Thyroid gland (tissue), 4 donors: ENCODE data around the gene PRIMPOL. TPM values are rescaled to one million over a fixed set of nuclear protein-coding genes. Genes with fewer than 3 reads are reported as not detected.

Experiments
- DNase-seq, 2 donors: peaks; one replicate each; pipeline ENCODE4 v3.0.0-alpha.2; 2019
- H3K27ac ChIP-seq, 3 donors: fragments of 200-600 bp; sonication (generic); 1 replicate in 2 of 3; 2 replicates in 1 of 3; pipeline ENCODE4 v1.5.1; 2016 to 2019; ENCODE audit warnings: mild to moderate bottlenecking in 1 of 3, moderate library complexity in 1 of 3
- H3K27me3 ChIP-seq: fragments of 200-600 bp; sonication (generic); one replicate; pipeline ENCODE4 v1.5.1; 2019
- H3K36me3 ChIP-seq, 2 donors: fragments of 200-600 bp; sonication (generic); one replicate each; pipeline ENCODE4 v1.5.1; 2016 to 2019
- H3K4me1 ChIP-seq, 2 donors: fragments of 200-600 bp; sonication (generic); one replicate each; pipeline ENCODE4 v1.5.1; 2017 to 2019
- H3K4me3 ChIP-seq, 3 donors: fragments of 200-600 bp; sonication (generic); replicated peaks in 1 of 3; 1 replicate in 2 of 3; 2 replicates in 1 of 3; pipeline ENCODE4 v1.5.1; 2016; ENCODE audit warnings: mild to moderate bottlenecking in 1 of 3
- H3K9me3 ChIP-seq: fragments of 200-600 bp; sonication (generic); one replicate; pipeline ENCODE4 v1.5.1; 2017
- CTCF ChIP-seq, 6 experiments: fragments of 200-600 bp in 3 of 6; fragments of 450-650 bp in 3 of 6; sonication (generic) in 3 of 6; IDR thresholded peaks; one replicate each; pipeline ENCODE4 v1.5.1; 2016 to 2019; ENCODE audit warnings: antibody characterized with exemption in 6 of 6, mild to moderate bottlenecking in 2 of 6, inconsistent platforms in 1 of 6, moderate library complexity in 1 of 6
- POLR2A ChIP-seq, 2 donors: fragments of 450-650 bp; IDR thresholded peaks; one replicate each; pipeline ENCODE4 v1.6.1; 2017; ENCODE audit warnings: antibody characterized with exemption in 2 of 2, mild to moderate bottlenecking in 2 of 2, moderate library complexity in 1 of 2
- WGBS, 2 donors: methylation state at CpG; one replicate each; pipeline ENCODE4 v1.1.5; 2017; 5-methylcytosine and 5-hydroxymethylcytosine counted together
- intact Hi-C: fragments of 100-400 bp; cut with DNase I; formaldehyde crosslinking; loops from one replicate; pipeline ENCODE4 v1.15.1; 2023
- total RNA-seq, 4 donors: library from RNA; depleted of rRNA; stranded (reverse); fragments of >200 nt; gene quantifications; one replicate each; pipeline ENCODE4 v1.2.3, GENCODE V29; 2016

PRIMPOL gene
- total RNA-seq, 4 donors from 2014 or later = 14.4 to 29.4 (median 22.3) TPM

GRCh38 chr4:184712322-184712721, 62.8 kb downstream of the PRIMPOL start:
- no peak for DNase-seq
- no peak for TF ChIP-seq CTCF (IDR thresholded peaks at IDR 0.05)
- no peak for TF ChIP-seq POLR2A (IDR thresholded peaks at IDR 0.05)

GRCh38 chr4:184713887-184714286, 64.3 kb downstream of the PRIMPOL start:
- Histone ChIP-seq H3K4me1 (no peaks in the 10 kb centered on the region), H3K9me3 (no peaks in the 10 kb centered on the region), H3K27me3 (no peaks in the 10 kb centered on the region), H3K4me3 (no peak overlapping the region), H3K36me3 (no peaks in the 10 kb centered on the region), H3K27ac (no peak overlapping the region)
- intact Hi-C loops = no loop called here
- 62 to 68% methylated on average over 2 of the region's 2 CpGs for WGBS, 2 donors
- TF ChIP-seq POLR2A (IDR thresholded peaks at IDR 0.05) (no peak), CTCF (IDR thresholded peaks at IDR 0.05) (no peak)
- no peak for DNase-seq

More at GRCh38 chr4:184712322-184712721, 62.8 kb downstream of the PRIMPOL start:
- no peaks in the 10 kb centered on the region for H3K36me3 ChIP-seq
- H3K4me3 ChIP-seq = no peak overlapping the region
- H3K27ac ChIP-seq = no peak overlapping the region
- no peaks in the 10 kb centered on the region for H3K9me3 ChIP-seq
- no peaks in the 10 kb centered on the region for H3K4me1 ChIP-seq
- intact Hi-C loops = no loop called here
- H3K27me3 ChIP-seq = no peaks in the 10 kb centered on the region

- no peaks in the 10 kb centered on the region for H3K4me1 ChIP-seq
- TF ChIP-seq CTCF (IDR thresholded peaks at IDR 0.05) = no peak
- no peak for TF ChIP-seq POLR2A (IDR thresholded peaks at IDR 0.05)
- no peak overlapping the region for H3K4me3 ChIP-seq
- H3K36me3 ChIP-seq = no peaks in the 10 kb centered on the region
- H3K27me3 ChIP-seq = no peaks in the 10 kb centered on the region
- DNase-seq = no peak
- WGBS, 2 donors = 84 to 97% methylated on average over 4 of the region's 4 CpGs
- intact Hi-C loops = no loop called here
- H3K9me3 ChIP-seq = no peaks in the 10 kb centered on the region
- H3K27ac ChIP-seq = no peak overlapping the region
Observed at GRCh38 chr4:184715526-184715925, 66.0 kb downstream of the PRIMPOL start.

- no peaks in the 10 kb centered on the region for H3K4me1 ChIP-seq
- H3K27ac ChIP-seq = no peak overlapping the region
- no peaks in the 10 kb centered on the region for H3K27me3 ChIP-seq
- no peak overlapping the region for H3K4me3 ChIP-seq
- 100% methylated on average over 2 to 3 of the region's 3 CpGs for WGBS, 2 donors
- DNase-seq = no peak
- H3K9me3 ChIP-seq = no peaks in the 10 kb centered on the region
- TF ChIP-seq POLR2A (IDR thresholded peaks at IDR 0.05) = no peak
- TF ChIP-seq CTCF (IDR thresholded peaks at IDR 0.05) = no peak
- intact Hi-C loops = no loop called here
- H3K36me3 ChIP-seq = no peaks in the 10 kb centered on the region
Observed at GRCh38 chr4:184719407-184719806, 69.9 kb downstream of the PRIMPOL start.

GRCh38 chr4:184721254-184721653, 71.7 kb downstream of the PRIMPOL start:
- Histone ChIP-seq H3K27ac (no peak overlapping the region), H3K27me3 (no peaks in the 10 kb centered on the region), H3K9me3 (no peaks in the 10 kb centered on the region), H3K36me3 (no peaks in the 10 kb centered on the region), H3K4me3 (no peak overlapping the region), H3K4me1 (no peaks in the 10 kb centered on the region)
- no peak for TF ChIP-seq POLR2A (IDR thresholded peaks at IDR 0.05)
- no peak for TF ChIP-seq CTCF (IDR thresholded peaks at IDR 0.05)
- intact Hi-C loops = no loop called here
- DNase-seq = no peak
